HEK293 (cell line): Measurements from ENCODE around the gene UFD1.

Experiments
- GLIS1 ChIP-seq: fragments of 450-650 bp; formaldehyde crosslinking; IDR thresholded peaks from 2 replicates; pipeline ENCODE4 v1.5.1; 2016; ENCODE audit warnings: missing biosample characterization, missing genetic modification characterization
- OVOL3 ChIP-seq: fragments of 450-650 bp; formaldehyde crosslinking; IDR thresholded peaks from 2 replicates; pipeline ENCODE4 v1.5.1; 2016; ENCODE audit warnings: missing biosample characterization, missing genetic modification characterization
- PBX3 ChIP-seq: sonication (generic); formaldehyde crosslinking; IDR thresholded peaks from 2 replicates; pipeline ENCODE4 v1.8.1; 2022; ENCODE audit warnings: mild to moderate bottlenecking, moderate library complexity, missing genetic modification reagents
- TSHZ1 ChIP-seq: fragments of 450-650 bp; formaldehyde crosslinking; IDR thresholded peaks from 2 replicates; pipeline ENCODE4 v1.5.1; 2016; ENCODE audit warnings: missing biosample characterization, missing genetic modification characterization, borderline replicate concordance
- ZBTB17 ChIP-seq: fragments of 450-650 bp; formaldehyde crosslinking; IDR thresholded peaks from 2 replicates; pipeline ENCODE4 v1.5.1; 2016; ENCODE audit warnings: missing biosample characterization, missing genetic modification characterization
- ZBTB8A ChIP-seq: fragments of 450-650 bp; formaldehyde crosslinking; IDR thresholded peaks from 2 replicates; pipeline ENCODE4 v1.5.1; 2016; ENCODE audit warnings: missing biosample characterization, missing genetic modification characterization
- ZNF155 ChIP-seq: fragments of 450-650 bp; formaldehyde crosslinking; IDR thresholded peaks from 2 replicates; pipeline ENCODE4 v1.5.1; 2016; ENCODE audit warnings: missing biosample characterization, missing genetic modification characterization
- ZNF211 ChIP-seq: fragments of 450-650 bp; formaldehyde crosslinking; IDR thresholded peaks from 2 replicates; pipeline ENCODE4 v1.5.1; 2016; ENCODE audit warnings: low read depth, missing biosample characterization, missing genetic modification characterization
- ZNF214 ChIP-seq: fragments of 450-650 bp; formaldehyde crosslinking; IDR thresholded peaks from 2 replicates; pipeline ENCODE4 v1.5.1; 2017; ENCODE audit warnings: missing biosample characterization, mild to moderate bottlenecking, missing genetic modification characterization, borderline replicate concordance
- ZNF239 ChIP-seq: fragments of 450-650 bp; formaldehyde crosslinking; IDR thresholded peaks from 2 replicates; pipeline ENCODE4 v1.5.1; 2016; ENCODE audit warnings: missing biosample characterization, missing genetic modification characterization
- ZNF324 ChIP-seq: fragments of 450-650 bp; formaldehyde crosslinking; IDR thresholded peaks from 2 replicates; pipeline ENCODE4 v1.5.1; 2016; ENCODE audit warnings: missing biosample characterization, missing genetic modification characterization
- ZNF341 ChIP-seq: fragments of 450-650 bp; formaldehyde crosslinking; IDR thresholded peaks from 2 replicates; pipeline ENCODE4; 2016; ENCODE audit warnings: low read depth, missing biosample characterization, missing genetic modification characterization
- ZNF513 ChIP-seq: fragments of 450-650 bp; IDR thresholded peaks from 2 replicates; pipeline ENCODE4 v1.5.1; 2018; ENCODE audit warnings: missing biosample characterization, missing genetic modification characterization
- ZNF514 ChIP-seq: fragments of 450-650 bp; formaldehyde crosslinking; IDR thresholded peaks from 2 replicates; pipeline ENCODE4 v1.5.1; 2016; ENCODE audit warnings: missing biosample characterization, missing genetic modification characterization
- ZNF521 ChIP-seq: fragments of 450-650 bp; formaldehyde crosslinking; IDR thresholded peaks from 2 replicates; pipeline ENCODE4 v1.5.1; 2017; ENCODE audit warnings: missing biosample characterization, mild to moderate bottlenecking, missing genetic modification characterization
- ZNF561 ChIP-seq: fragments of 450-650 bp; IDR thresholded peaks from 2 replicates; pipeline ENCODE4 v1.5.1; 2018; ENCODE audit warnings: missing biosample characterization, missing genetic modification characterization, borderline replicate concordance
- ZNF626 ChIP-seq: fragments of 450-650 bp; sonication (Bioruptor Pico); formaldehyde crosslinking; IDR thresholded peaks from 2 replicates; pipeline ENCODE4 v1.5.1; 2018; ENCODE audit warnings: missing biosample characterization, missing genetic modification characterization, inconsistent platforms
- ZNF664 ChIP-seq: fragments of 450-650 bp; formaldehyde crosslinking; IDR thresholded peaks from 2 replicates; pipeline ENCODE4 v1.5.1; 2016; ENCODE audit warnings: missing biosample characterization, missing genetic modification characterization
- ZNF707 ChIP-seq: fragments of 450-650 bp; formaldehyde crosslinking; IDR thresholded peaks from 2 replicates; pipeline ENCODE4 v1.5.1; 2016; ENCODE audit warnings: missing biosample characterization, missing genetic modification characterization
- ZNF747 ChIP-seq: fragments of 450-650 bp; formaldehyde crosslinking; IDR thresholded peaks from 2 replicates; pipeline ENCODE4 v1.5.1; 2016; ENCODE audit warnings: missing biosample characterization, missing genetic modification characterization
- ZNF791 ChIP-seq: fragments of 450-650 bp; formaldehyde crosslinking; IDR thresholded peaks from 2 replicates; pipeline ENCODE4 v1.5.1; 2016; ENCODE audit warnings: missing biosample characterization, missing genetic modification characterization
- ZNF843 ChIP-seq: fragments of 450-650 bp; formaldehyde crosslinking; IDR thresholded peaks from 2 replicates; pipeline ENCODE4 v1.5.1; 2016; ENCODE audit warnings: missing biosample characterization, missing genetic modification characterization
- TF ChIP-seq, protein P1 (sequence below): fragments of 450-650 bp; formaldehyde crosslinking; IDR thresholded peaks from 2 replicates; pipeline ENCODE4 v1.5.1; 2016; ENCODE audit warnings: missing biosample characterization, missing genetic modification characterization
- TF ChIP-seq, protein P2 (sequence below): fragments of 450-650 bp; IDR thresholded peaks from 2 replicates; pipeline ENCODE4 v1.5.1; 2018; ENCODE audit warnings: missing biosample characterization, mild to moderate bottlenecking, missing genetic modification characterization
- TF ChIP-seq, protein P3 (sequence below): fragments of 450-650 bp; formaldehyde crosslinking; IDR thresholded peaks from 2 replicates; pipeline ENCODE4 v1.5.1; 2016; ENCODE audit warnings: missing biosample characterization, missing genetic modification characterization

Gene UFD1

DNA sequence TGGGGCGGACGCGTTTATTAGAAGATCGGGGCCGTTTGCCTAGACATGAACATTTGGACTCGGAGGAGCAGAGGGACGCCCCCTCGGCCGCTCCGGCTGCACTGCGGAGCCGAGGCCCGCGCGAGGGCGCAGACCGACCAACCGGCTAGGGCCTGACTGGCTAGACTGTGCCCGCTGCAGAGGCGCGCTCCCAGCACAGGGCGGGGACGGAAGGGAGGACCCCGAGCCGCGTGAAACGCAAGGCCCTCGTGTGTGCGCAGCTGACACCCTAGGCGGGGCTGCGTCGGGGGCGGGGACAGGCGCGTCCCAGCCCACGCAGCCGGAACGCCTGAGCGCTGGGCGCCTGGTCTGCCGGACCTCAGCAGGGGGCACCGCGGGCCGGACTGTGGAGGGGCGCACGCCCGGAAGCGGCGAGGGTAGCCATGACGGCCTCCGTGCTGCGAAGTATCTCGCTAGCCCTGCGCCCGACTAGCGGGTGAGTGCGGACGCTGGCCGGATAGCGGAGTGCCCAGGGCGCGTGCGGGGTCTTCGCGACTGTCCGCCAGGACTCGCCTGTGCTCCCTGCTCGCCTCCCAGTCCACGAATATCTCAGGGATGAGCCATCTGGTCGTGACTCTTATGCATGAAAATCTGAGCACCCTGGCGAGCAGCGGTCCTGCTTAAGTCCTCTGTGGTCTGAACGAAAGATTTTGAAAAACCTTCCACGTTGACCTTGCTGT, 46.7 kb downstream of the UFD1 start, which contains the start of gene MRPL40 (continued):
- TF ChIP-seq, protein P1, sequence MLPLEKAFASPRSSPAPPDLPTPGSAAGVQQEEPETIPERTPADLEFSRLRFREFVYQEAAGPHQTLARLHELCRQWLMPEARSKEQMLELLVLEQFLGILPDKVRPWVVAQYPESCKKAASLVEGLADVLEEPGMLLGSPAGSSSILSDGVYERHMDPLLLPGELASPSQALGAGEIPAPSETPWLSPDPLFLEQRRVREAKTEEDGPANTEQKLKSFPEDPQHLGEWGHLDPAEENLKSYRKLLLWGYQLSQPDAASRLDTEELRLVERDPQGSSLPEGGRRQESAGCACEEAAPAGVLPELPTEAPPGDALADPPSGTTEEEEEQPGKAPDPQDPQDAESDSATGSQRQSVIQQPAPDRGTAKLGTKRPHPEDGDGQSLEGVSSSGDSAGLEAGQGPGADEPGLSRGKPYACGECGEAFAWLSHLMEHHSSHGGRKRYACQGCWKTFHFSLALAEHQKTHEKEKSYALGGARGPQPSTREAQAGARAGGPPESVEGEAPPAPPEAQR (tag by site-specific recombination) = peak; percentile 89; the same call in 1 of the 2 replicates
- TF ChIP-seq ZNF747 (tag by site-specific recombination) (no peak), ZNF791 (tag by site-specific recombination) (no peak), ZNF239 (tag by site-specific recombination) (peak; percentile 52; the same call in 1 of the 2 replicates), ZNF341 (tag by site-specific recombination) (no peak), ZNF664 (no peak), PBX3 (CRISPR knock-in tag) (peak; percentile 87; the same call in 1 of the 2 replicates), ZNF155 (tag by site-specific recombination) (no peak), TSHZ1 (tag by site-specific recombination) (no peak), ZNF214 (tag by site-specific recombination) (no peak), ZNF561 (tag by site-specific recombination) (peak; percentile 93), ZNF324 (tag by site-specific recombination) (peak; percentile 57), GLIS1 (peak; percentile 93), ZBTB8A (tag by site-specific recombination) (peak; percentile 99), ZNF843 (tag by site-specific recombination) (peak; percentile 73), ZNF707 (no peak), ZNF514 (tag by site-specific recombination) (no peak), ZBTB17 (peak; percentile 84), OVOL3 (tag by site-specific recombination) (peak; percentile 18; the same call in 1 of the 2 replicates), ZNF513 (no peak), ZNF211 (tag by site-specific recombination) (no peak), ZNF626 (peak; percentile 86; the same call in 1 of the 2 replicates), ZNF521 (tag by site-specific recombination) (no peak)
- TF ChIP-seq, protein P2, sequence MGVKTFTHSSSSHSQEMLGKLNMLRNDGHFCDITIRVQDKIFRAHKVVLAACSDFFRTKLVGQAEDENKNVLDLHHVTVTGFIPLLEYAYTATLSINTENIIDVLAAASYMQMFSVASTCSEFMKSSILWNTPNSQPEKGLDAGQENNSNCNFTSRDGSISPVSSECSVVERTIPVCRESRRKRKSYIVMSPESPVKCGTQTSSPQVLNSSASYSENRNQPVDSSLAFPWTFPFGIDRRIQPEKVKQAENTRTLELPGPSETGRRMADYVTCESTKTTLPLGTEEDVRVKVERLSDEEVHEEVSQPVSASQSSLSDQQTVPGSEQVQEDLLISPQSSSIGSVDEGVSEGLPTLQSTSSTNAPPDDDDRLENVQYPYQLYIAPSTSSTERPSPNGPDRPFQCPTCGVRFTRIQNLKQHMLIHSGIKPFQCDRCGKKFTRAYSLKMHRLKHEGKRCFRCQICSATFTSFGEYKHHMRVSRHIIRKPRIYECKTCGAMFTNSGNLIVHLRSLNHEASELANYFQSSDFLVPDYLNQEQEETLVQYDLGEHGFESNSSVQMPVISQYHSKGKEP = no peak
- TF ChIP-seq, protein P3, sequence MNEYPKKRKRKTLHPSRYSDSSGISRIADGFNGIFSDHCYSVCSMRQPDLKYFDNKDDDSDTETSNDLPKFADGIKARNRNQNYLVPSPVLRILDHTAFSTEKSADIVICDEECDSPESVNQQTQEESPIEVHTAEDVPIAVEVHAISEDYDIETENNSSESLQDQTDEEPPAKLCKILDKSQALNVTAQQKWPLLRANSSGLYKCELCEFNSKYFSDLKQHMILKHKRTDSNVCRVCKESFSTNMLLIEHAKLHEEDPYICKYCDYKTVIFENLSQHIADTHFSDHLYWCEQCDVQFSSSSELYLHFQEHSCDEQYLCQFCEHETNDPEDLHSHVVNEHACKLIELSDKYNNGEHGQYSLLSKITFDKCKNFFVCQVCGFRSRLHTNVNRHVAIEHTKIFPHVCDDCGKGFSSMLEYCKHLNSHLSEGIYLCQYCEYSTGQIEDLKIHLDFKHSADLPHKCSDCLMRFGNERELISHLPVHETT (tag by site-specific recombination) = no peak
